WTC11 (cell line): ENCODE measurements around the gene RASSF3. TPM values are rescaled to one million over a fixed set of nuclear protein-coding genes. Genes with fewer than 3 reads are reported as not detected.

Experiments used
- ATAC-seq: fragments of 200-7000 bp; cut with Tn5 transposase; 2 replicates; pipeline ENCODE4 v1.10.0; 2021; ENCODE audit warnings: mild to moderate bottlenecking, moderate library complexity
- CTCF ChIA-PET: fragments of 300-600 bp; sonication (Branson Sonifier 250); formaldehyde crosslinking; loops from one replicate; lab custom pipeline; 2021; ENCODE audit warnings: antibody characterized with exemption; lab: Charles Lee
- POLR2A ChIA-PET: fragments of 350-600 bp; sonication (Branson Sonifier 250); formaldehyde crosslinking; loops from one replicate; lab custom pipeline; 2021; ENCODE audit warnings: antibody characterized with exemption; lab: Charles Lee
- DNase-seq: peaks from one replicate; pipeline ENCODE4 v3.0.0; 2021; ENCODE audit warnings: low spot score
- H3K27ac Mint-ChIP-seq: 2 replicates; pipeline ENCODE4 v1.8.0; 2021; ENCODE audit warnings: mixed read lengths
- H3K27me3 Mint-ChIP-seq: 2 replicates; pipeline ENCODE4 v1.8.0; 2021; ENCODE audit warnings: low read depth, mild to moderate bottlenecking, moderate library complexity, mixed read lengths
- H3K36me3 Mint-ChIP-seq: 2 replicates; pipeline ENCODE4 v1.8.0; 2021; ENCODE audit warnings: mixed read lengths
- H3K4me1 Mint-ChIP-seq: 2 replicates; pipeline ENCODE4 v1.8.0; 2022; ENCODE audit warnings: mixed read lengths
- H3K4me3 Mint-ChIP-seq: 2 replicates; pipeline ENCODE4 v1.8.0; 2021; ENCODE audit warnings: mild to moderate bottlenecking, moderate library complexity, mixed read lengths
- H3K9me3 Mint-ChIP-seq: 2 replicates; pipeline ENCODE4 v1.8.0; 2021; ENCODE audit warnings: mixed read lengths
- E2F1 ChIP-seq: sonication (generic); formaldehyde crosslinking; IDR thresholded peaks from 2 replicates; pipeline ENCODE4 v1.8.0; 2022; ENCODE audit warnings: mild to moderate bottlenecking, missing genetic modification reagents
- E2F4 ChIP-seq: sonication (generic); formaldehyde crosslinking; IDR thresholded peaks from 2 replicates; pipeline ENCODE4 v1.8.1; 2022; ENCODE audit warnings: low read depth, mild to moderate bottlenecking, moderate library complexity, missing genetic modification reagents, borderline replicate concordance
- FOXJ3 ChIP-seq: sonication (generic); formaldehyde crosslinking; IDR thresholded peaks from 2 replicates; pipeline ENCODE4 v1.9.0; 2021; ENCODE audit warnings: missing genetic modification reagents, mild to moderate bottlenecking, borderline replicate concordance
- FOXK1 ChIP-seq: sonication (generic); formaldehyde crosslinking; IDR thresholded peaks from 2 replicates; pipeline ENCODE4 v1.8.0; 2022; ENCODE audit warnings: mild to moderate bottlenecking, moderate library complexity, missing genetic modification reagents
- FOXP1 ChIP-seq: sonication (generic); formaldehyde crosslinking; IDR thresholded peaks from 2 replicates; pipeline ENCODE4 v1.8.0; 2022; ENCODE audit warnings: missing genetic modification reagents, mild to moderate bottlenecking, moderate library complexity, borderline replicate concordance
- GTF2I ChIP-seq: fragments of 250-450 bp; sonication (Bioruptor Pico); conservative IDR thresholded peaks from 2 replicates; pipeline ENCODE4 v1.4.0; 2021; ENCODE audit warnings: mild to moderate bottlenecking
- IRF1 ChIP-seq: sonication (generic); formaldehyde crosslinking; IDR thresholded peaks from 2 replicates; pipeline ENCODE4 v1.8.0; 2023; ENCODE audit warnings: missing genetic modification reagents
- MYBL2 ChIP-seq: sonication (generic); formaldehyde crosslinking; IDR thresholded peaks from 2 replicates; pipeline ENCODE4 v1.8.1; 2023; ENCODE audit warnings: mild to moderate bottlenecking, moderate library complexity, missing genetic modification reagents
- NR3C1 ChIP-seq: sonication (generic); formaldehyde crosslinking; conservative IDR thresholded peaks from 2 replicates; pipeline ENCODE4 v1.8.1; 2023; ENCODE audit warnings: low read depth, mild to moderate bottlenecking, missing genetic modification reagents
- PREB ChIP-seq: sonication (generic); formaldehyde crosslinking; IDR thresholded peaks from 2 replicates; pipeline ENCODE4 v1.8.1; 2022; ENCODE audit warnings: mild to moderate bottlenecking, missing genetic modification reagents, moderate library complexity, borderline replicate concordance
- RELA ChIP-seq: sonication (generic); formaldehyde crosslinking; IDR thresholded peaks from 2 replicates; pipeline ENCODE4 v1.8.1; 2022; ENCODE audit warnings: missing genetic modification reagents, mild to moderate bottlenecking, borderline replicate concordance
- RORB ChIP-seq: fragments of 250-450 bp; sonication (Bioruptor Pico); IDR thresholded peaks from 2 replicates; pipeline ENCODE4 v1.9.0; 2021; ENCODE audit warnings: mild to moderate bottlenecking
- SOX15 ChIP-seq: fragments of 250-450 bp; sonication (Bioruptor Pico); IDR thresholded peaks from 2 replicates; pipeline ENCODE4 v1.9.0; 2021; ENCODE audit warnings: mild to moderate bottlenecking
- TEAD1 ChIP-seq: sonication (generic); formaldehyde crosslinking; IDR thresholded peaks from 2 replicates; pipeline ENCODE4 v1.8.0; 2022; ENCODE audit warnings: mild to moderate bottlenecking, missing genetic modification reagents
- USF2 ChIP-seq: sonication (generic); formaldehyde crosslinking; IDR thresholded peaks from 2 replicates; pipeline ENCODE4 v1.8.1; 2023; ENCODE audit warnings: mild to moderate bottlenecking, missing genetic modification reagents, moderate library complexity
- ZNF121 ChIP-seq: sonication (generic); formaldehyde crosslinking; IDR thresholded peaks from 2 replicates; pipeline ENCODE4 v1.8.0; 2023; ENCODE audit warnings: missing genetic modification reagents
- ZNF232 ChIP-seq: sonication (generic); formaldehyde crosslinking; IDR thresholded peaks from 2 replicates; pipeline ENCODE4 v1.8.0; 2022; ENCODE audit warnings: mild to moderate bottlenecking, missing genetic modification reagents
- ZNF317 ChIP-seq: sonication (generic); formaldehyde crosslinking; IDR thresholded peaks from 2 replicates; pipeline ENCODE4 v1.8.1; 2023; ENCODE audit warnings: low read depth, mild to moderate bottlenecking, moderate library complexity, missing genetic modification reagents, borderline replicate concordance
- total RNA-seq: library from RNA; stranded (reverse); gene quantifications from 3 replicates; pipeline ENCODE4 v1.2.3, GENCODE V29; 2021

RASSF3 gene
- total RNA-seq, 1 experiment from 2014 or later = 54.7 TPM

- no peak overlapping the region for H3K27ac Mint-ChIP-seq
- CTCF ChIA-PET = no interaction called here
- no peaks in the 10 kb centered on the region for H3K9me3 Mint-ChIP-seq
- TF ChIP-seq IRF1 (CRISPR knock-in tag) (no peak), GTF2I (CRISPR knock-in tag) (no peak), SOX15 (CRISPR knock-in tag) (no peak)
- POLR2A ChIA-PET = no interaction called here
- no peak for ATAC-seq
- H3K4me3 Mint-ChIP-seq = no peak overlapping the region
- no peak for DNase-seq
- H3K36me3 Mint-ChIP-seq = peaks cover 35% of the 10 kb centered on the region
- no peaks in the 10 kb centered on the region for H3K27me3 Mint-ChIP-seq
- H3K4me1 Mint-ChIP-seq = no peaks in the 10 kb centered on the region
These were observed 121.4 kb downstream of the RASSF3 start for GRCh38 chr12:64731683-64732082.

- H3K4me3 Mint-ChIP-seq = no peak overlapping the region
These were observed 123.6 kb downstream of the RASSF3 start for GRCh38 chr12:64733857-64734256.

GRCh38 chr12:64735442-64735841 is 125.1 kb downstream of the RASSF3 start:
- Mint-ChIP-seq H3K27ac (no peak overlapping the region), H3K9me3 (no peaks in the 10 kb centered on the region), H3K27me3 (no peaks in the 10 kb centered on the region), H3K36me3 (peaks cover 49% of the 10 kb centered on the region), H3K4me1 (no peaks in the 10 kb centered on the region), H3K4me3 (no peak overlapping the region)
- ChIA-PET POLR2A (no interaction called here), CTCF (no interaction called here)
- ATAC-seq (no peak), DNase-seq (no peak)
- TF ChIP-seq FOXK1 (CRISPR knock-in tag) = no peak
- no peak for TF ChIP-seq RORB (CRISPR knock-in tag)
- no peak for TF ChIP-seq GTF2I (CRISPR knock-in tag)
- no peak for TF ChIP-seq ZNF121
- no peak for TF ChIP-seq MYBL2
- TF ChIP-seq USF2 (CRISPR knock-in tag) = no peak
- no peak for TF ChIP-seq TEAD1 (CRISPR knock-in tag)
- TF ChIP-seq ZNF317 = no peak
- TF ChIP-seq IRF1 (CRISPR knock-in tag) = no peak
- TF ChIP-seq PREB (CRISPR knock-in tag) = no peak
- no peak for TF ChIP-seq E2F1 (CRISPR knock-in tag)
- TF ChIP-seq RELA (CRISPR knock-in tag) = no peak
- TF ChIP-seq FOXJ3 = no peak
- TF ChIP-seq E2F4 (CRISPR knock-in tag) = no peak
- no peak for TF ChIP-seq ZNF232 (CRISPR knock-in tag)

More at GRCh38 chr12:64733857-64734256, 123.6 kb downstream of the RASSF3 start:
- no peak for TF ChIP-seq NR3C1 (CRISPR knock-in tag)
- TF ChIP-seq FOXP1 = no peak
- TF ChIP-seq, all 79 proteins: peak for 0
- Mint-ChIP-seq H3K9me3 (no peaks in the 10 kb centered on the region), H3K36me3 (peaks cover 40% of the 10 kb centered on the region), H3K27ac (no peak overlapping the region), H3K4me1 (no peaks in the 10 kb centered on the region), H3K27me3 (no peaks in the 10 kb centered on the region)
- ChIA-PET CTCF (interaction anchor here (1.1 kb wide), 1 partner anchor 36 kb away, joined by 3 read pairs; no protein-coding TSS in a partner anchor), POLR2A (no interaction called here)
- ATAC-seq = no peak
- no peak for DNase-seq
